DMS153 (cell line): ENCODE results near the gene MRC1.
A peak's percentile ranks its signal among the peaks of the same experiment; 100 is the strongest.
"Not testable (repeated sequence)": the region's sequence is repeated elsewhere in the genome, so short reads cannot be mapped to it uniquely, and the experiment has no call there.

Experiments
- DNase-seq: peaks from one replicate; lab custom pipeline; 2025; lab: John Stamatoyannopoulos, UW

The MRC1 gene

DNA sequence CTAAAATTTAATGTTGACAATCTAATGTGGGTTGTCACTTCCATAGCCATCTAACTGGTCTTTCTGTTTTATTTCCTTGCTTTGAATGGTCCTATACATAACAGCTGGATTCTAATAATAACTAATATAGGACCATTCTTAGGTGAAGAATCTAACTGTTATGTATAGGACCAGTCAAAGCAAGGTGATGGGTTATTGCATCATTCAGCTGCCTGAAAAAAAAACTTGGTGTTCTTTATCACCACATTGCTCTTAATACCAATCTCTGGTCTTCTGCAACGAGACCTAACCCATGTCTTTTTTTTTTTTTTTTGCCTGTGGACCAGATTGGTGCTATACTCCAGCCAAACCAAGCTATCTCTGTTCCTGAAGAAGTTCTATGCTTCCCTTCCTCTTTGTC is 96.9 kb downstream of the MRC1 start:
- DNase-seq = no peak

DNA sequence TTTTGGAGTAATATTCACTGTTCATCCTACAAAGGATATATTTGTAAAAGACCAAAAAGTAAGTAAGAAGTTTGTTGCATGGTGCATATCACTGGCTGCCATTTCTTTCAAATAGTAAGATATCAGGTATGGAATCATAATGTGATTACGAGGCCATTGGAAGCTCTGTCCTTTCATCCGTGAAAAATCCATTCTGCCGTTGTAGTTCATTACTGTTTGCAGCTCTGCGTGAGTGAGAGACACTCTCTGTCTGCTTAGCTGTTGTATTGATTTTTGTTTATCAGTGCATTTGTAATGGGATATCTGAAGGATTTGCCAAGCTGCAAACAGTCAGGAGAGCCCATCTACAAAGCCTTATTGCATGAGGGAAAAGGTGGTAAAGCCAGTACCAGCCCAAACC is 98.5 kb downstream of the MRC1 start:
- DNase-seq = no peak

DNA sequence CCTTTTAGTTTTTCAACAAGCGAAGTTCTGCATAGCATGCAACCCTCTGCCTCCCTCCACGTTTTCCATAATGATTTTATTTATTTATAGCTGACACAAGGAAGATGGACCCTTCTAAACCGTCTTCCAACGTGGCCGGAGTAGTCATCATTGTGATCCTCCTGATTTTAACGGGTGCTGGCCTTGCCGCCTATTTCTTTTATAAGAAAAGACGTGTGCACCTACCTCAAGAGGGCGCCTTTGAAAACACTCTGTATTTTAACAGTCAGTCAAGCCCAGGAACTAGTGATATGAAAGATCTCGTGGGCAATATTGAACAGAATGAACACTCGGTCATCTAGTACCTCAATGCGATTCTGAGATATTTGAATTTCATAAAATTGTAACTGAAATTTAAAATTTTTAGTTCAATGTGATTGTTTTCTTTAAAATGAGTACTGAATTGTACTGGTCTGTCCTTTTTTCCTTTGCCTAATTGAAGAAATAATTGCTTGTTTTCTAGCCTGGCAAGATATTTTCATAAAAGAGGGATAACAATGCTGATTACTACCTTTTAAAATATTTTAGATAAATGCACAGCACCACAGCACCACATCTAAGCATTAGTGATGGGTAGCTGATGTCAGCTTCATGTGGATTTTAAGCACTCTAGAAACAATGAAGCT is 101.1 kb downstream of the MRC1 start:
- DNase-seq = no peak

DNA sequence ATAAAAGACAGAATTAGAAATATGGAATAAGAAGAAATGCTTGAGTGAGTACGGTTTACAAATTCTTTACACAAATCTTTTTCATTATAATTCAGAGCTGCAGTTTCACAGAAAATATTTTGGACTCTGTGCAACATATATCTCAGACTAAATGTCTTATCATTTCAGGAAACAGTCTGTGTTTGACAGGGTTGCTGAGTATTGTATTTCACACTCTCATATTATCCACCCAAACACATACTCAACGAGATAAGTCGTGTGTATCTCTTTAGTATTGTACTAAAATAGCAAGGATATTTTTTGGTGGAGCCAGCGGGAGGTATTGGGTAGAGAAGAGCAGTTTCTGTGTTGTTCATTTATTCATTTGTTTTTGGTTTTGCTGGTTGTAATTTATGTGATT is 103.6 kb downstream of the MRC1 start:
- no peak for DNase-seq

DNA sequence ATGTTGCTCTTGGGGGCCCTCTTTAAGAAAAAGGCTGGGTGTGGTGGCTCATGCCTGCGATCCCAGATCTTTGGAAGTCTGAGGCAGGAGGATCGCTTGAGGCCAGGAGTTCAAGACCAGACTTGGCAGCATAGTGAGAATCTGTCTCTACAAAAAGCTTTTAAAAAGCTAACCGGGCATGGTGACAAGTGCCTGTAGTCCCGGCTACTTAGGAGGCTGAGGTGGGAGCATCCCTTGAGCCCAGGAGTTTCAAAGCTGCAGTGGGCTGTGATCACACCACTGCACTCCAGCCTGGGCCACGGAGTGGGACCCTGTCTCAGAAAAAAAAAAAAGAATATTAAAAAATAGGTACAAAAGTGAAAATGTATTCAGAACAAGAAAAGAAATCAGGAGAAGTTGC is 104.5 kb downstream of the MRC1 start:
- DNase-seq = no peak

DNA sequence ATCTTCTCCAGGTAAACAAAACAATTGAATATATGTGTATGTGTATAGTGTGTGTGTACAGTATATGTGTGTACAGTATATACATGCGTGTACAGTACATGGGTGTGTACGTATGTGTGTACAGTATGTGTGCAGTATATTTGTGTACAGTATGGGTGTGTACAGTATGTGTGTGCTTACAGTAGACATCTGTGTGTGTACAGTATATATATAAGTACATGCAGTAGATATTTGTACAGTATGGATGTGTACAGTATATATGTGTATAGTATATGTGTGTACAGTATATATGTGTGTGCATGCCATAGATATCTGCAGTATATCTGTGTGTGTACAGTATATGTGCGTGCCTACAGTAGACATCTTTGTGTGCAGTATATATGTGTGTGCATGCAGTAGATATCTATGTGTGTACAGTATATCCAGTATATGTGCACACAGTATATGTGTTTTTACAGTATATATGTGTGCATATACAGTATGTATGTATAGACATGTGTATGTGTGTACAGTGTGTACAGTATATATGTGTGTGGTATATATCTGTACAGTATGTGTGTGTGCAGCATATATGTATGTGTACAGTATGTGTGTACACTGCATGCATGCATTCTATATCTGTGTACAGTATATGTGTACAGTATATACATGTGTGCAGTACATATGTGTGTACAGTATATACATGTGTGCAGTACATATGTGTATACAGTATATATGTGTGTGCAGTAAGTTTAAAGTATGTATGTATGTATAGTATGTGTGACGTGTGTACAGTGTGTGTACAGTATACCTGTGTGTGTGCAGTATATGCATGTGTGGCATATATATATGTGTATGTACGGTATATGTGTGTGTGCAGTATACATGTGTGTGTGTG is 105.3 kb downstream of the MRC1 start:
- DNase-seq = no peak

DNA sequence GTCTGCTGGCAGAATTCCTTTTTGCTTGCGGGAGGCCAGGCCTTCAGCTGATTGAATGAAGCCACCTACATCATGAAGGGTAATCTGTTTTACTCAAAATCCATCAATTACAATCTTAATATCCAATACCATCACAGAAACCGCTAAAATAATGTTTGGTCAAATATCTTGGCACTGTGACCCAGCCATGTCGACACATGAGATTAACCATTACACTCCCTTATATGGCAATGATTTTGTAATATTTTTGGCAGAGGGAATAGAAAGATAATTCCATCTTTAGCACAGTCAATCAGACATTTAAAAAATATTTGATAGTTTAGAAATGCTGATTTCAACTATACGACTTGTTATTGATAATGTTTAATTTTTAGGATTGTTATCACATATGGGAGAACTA is 106.0 kb downstream of the MRC1 start:
- no peak for DNase-seq

DNA sequence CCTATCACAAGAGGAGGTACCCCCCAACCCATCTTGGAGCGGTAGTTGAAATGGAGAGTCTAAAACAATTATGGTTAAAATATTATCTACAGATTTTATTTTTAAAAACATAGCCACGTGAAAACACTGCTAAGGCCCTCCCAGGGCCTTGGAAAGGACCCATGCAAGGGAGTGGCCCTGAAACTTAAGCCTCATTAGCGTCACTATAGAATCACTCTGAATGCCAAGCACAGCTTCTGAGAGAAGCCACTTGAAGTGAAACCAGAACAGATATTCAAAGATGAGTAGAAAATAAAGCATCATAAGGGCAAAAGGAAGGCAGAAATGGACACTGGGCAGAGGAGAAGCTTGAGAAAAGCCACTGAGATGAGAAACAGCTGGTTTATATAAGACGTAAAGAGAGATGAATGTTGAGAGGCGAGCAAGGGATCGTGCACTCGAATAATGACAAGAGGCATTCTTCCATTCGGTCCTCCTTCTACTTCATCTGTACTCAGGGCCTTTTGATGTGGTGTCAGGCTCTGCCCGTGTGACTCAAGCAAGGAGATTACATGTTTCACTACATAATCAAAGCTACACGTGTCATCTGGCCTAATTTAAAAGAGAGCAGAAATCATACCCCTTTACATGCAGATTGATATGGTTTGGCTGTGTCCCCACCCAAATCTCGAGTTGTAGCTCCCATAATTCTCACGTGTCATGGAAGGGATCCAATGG is 109.2 kb downstream of the MRC1 start:
- no peak for DNase-seq

DNA sequence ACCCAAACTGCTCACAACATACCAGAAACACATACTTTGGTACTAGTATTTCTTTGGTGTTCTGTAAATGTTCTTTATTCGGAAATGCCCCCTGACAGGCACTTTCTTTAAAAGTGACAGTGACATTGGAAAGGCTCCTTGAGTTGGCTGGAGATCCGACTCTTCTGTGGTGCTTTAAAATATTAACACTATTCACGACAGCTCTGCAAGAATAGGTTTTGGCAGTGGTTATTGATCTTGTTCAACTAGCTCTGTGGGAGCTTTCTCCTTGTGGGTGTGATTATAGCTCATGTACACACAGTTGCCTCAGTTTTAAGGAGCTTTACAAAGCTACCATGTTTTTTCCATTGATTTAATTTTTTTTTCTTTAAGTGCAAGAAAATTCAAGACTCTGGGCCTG is 112.2 kb downstream of the MRC1 start:
- no peak for DNase-seq

DNA sequence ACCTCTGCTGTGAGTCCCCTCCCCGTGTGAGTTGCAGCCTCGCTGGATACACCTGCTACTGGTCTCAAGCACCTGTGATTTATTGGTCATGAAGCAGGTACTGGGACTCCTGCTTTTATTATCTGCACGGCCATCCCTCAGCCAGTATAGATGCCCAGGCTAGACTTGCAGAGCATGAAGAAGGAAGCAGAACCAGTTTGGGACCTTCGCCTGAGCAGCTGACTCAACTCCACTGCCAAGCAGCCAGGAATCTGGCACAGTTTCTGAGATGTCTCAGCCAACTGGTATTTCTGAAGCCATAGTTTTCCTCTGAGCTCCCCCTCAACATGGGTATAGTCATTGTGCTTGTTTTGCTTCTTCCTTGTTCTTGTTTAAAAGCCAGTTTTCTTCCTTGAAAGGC is 114.6 kb downstream of the MRC1 start:
- DNase-seq = peak; percentile 75

DNA sequence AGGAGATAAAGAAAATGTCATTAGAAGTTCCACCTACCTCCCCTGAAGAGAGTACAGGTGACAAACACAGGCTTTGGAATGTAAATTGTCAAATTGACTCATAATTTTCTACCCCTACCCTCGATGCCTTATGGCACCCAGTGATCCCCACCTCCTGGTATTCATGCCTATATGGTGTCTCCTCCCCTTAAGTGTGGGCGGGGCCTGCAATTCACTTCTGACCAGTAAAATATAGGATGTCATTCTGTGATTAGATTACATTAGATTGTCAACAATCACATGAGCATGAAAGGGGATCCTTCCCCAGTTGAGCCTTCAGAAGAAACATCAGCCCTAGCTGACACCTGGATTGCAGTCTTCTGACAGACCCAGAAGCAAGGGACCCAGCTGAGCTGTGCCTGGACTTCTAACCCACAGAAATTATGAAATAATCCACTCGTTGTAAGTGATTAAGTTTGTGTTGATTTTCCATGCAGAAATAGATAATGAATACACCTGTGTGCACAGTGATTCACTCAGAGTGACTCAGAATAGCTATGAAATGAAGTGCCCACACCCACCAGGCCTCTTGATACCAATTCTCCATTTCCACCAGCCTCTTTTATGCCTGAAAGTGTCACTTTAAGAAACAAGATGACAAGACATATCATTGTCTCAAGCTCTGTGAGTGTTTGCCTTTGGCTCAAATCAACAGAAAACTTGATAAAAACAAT is 134.0 kb downstream of the MRC1 start:
- no peak for DNase-seq

DNA sequence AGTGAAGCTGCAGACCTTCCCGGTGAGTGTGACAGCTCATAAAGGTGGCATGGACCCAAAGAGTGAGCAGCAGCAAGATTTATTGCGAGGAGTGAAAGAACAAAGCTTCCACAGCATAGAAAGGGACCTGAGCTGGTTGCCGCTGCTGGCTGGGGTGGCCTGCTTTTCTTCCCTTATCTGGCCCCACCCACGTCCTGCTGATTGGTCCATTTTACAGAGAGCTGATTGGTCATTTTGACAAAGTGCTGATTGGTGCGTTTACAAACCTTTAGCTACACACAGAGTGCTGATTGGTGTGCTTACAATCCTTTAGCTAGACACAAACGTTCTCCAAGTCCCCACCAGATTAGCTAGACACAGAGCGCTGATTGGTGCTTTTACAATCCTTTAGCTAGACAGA is 141.1 kb downstream of the MRC1 start:
- not testable (repeated sequence) for DNase-seq

DNA sequence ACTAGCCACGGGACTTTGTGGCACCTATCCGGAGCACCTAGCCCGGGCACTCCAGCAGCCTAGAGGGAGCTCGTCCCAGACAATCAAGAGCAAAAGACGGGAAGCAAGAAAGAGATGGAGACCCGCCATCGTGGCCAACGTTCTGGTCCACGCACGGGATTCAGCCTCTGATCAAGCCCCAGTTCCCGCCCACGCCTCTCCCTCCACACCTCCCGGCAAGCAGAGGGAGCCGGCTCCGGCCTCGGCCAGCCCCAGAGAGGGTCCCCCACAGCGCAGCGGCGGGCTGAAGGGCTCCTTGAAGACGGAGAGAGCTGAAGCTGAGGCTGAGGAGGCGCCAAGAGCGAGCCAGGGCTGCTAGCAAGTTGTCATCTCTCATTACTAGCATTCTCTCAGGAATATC is 141.6 kb downstream of the MRC1 start:
- no peak for DNase-seq

DNA sequence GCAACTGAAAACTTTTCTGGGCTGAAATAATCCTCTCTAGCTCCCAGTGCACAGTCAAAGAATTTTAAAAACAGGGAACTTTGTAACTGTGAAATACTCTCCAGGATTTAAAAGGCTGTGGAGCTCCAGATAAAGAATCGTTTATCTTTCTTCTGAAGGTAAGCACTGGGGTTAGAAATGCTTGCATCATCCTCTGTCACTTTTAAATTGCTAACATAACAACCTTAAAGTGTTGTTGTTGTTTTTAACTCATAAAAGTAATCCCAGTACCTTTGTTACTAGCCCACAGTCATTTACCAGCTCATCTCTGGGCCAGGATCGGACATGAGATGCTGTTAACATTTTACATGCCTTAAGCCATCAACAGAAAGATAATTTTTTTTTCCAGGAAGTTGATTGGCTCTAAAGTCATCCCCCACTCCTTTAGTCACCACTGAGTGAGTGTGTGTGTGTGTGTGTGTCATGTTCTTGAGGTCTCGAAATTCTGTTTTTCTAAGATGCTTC is 142.8 kb downstream of the MRC1 start, which contains the start of gene SLC39A12:
SLC39A12 (plus strand) TSS at position 51 of the 504 bp plus-strand sequence. CDS start 1,359 bp downstream, outside the sequence.
- no peak for DNase-seq

DNA sequence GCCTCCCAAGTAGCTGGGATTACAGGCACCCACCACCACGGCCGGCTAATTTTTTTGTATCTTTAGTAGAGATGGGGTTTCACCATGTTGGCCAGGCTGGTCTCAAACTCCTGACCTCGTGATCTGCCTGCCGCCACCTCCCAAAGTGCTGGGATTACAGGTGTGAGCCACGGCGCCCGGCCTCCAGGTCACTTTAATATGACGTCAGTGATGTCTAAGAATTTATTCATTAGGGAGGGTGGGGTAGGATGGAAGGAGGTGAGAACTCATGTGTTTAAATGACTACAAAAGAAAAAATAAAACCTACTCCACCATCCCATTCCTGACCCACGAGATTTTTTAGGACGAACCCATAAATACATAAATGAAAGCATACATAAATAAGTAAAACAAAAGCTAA is 145.2 kb downstream of the MRC1 start:
- not testable (repeated sequence) for DNase-seq

DNA sequence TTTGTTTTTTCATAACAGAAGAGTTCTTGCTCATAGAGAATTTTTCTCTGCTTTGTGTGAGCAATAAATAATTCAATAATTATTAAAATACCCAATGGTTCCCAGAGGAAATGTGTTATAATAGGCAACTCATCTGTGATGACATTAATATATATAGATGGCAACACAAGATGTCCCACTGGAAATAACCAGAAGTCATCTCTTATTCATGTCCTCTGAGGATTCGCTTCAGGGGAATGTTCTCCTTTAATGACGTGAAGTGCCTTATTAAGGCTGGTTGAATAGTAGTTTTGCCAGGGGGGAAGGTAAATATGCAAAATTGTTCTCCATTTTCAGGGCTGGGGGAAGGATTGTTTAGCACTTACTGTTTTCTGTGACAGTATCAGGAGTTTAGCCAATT is 145.7 kb downstream of the MRC1 start:
- no peak for DNase-seq

DNA sequence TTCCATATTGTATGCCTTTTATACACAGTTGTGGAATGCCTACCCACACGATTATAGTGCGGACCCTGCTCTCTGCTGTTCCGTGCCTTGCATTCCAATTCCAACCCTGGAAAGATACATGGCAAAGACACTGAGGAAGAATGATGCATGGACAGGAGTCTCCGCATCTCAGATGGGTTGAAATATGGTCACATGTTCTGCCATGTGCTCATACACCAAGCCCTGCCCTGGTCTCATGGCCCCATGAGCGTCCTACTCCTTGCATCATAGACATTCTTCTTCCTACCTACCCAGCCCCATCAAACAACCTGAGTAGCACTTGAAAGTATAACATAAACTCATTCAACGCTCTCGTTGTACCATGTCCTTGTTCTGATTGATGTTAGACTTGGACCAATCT is 148.9 kb downstream of the MRC1 start:
- no peak for DNase-seq

DNA sequence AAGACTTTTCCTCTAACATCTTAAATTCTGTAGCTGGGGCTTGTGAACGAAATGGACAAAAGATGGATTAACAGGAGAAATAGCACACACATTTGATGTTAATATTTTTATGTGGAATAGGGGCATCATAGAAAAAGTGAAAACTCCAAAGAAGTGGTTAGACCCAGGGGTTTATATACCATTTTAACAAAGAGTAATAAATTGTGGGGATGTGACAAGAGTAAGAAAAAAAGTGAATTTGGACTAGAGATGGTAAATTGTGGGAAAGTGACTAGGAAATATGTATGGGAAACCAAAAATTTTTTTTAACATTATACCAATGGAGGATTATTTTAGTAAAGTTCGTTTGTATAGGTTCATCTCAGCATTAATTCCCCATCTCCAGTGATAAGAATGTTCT is 150.7 kb downstream of the MRC1 start:
- no peak for DNase-seq
